IPS-15b (cell line): Measurements from ENCODE around the gene SLC2A3.
"Not testable (repeated sequence)": the region's sequence is repeated elsewhere in the genome, so short reads cannot be mapped to it uniquely, and the experiment has no call there.

Experiments used
- H3K27me3 ChIP-seq: one replicate; pipeline ENCODE4 v1.6.1; 2013; ENCODE audit warnings: low read length; ENCODE audit not compliant: control insufficient read depth, insufficient read depth
- H3K36me3 ChIP-seq: one replicate; pipeline ENCODE4 v1.6.1; 2013; ENCODE audit warnings: low read length; ENCODE audit not compliant: control insufficient read depth, insufficient read depth
- H3K4me1 ChIP-seq: one replicate; pipeline ENCODE4 v1.6.1; 2013; ENCODE audit warnings: mild to moderate bottlenecking, low read length; ENCODE audit not compliant: control insufficient read depth, insufficient read depth
- H3K4me3 ChIP-seq: one replicate; pipeline ENCODE4 v1.5.1; 2013; ENCODE audit warnings: low read depth, low read length
- H3K9ac ChIP-seq: one replicate; pipeline ENCODE4 v1.6.1; 2013; ENCODE audit warnings: low read depth, mild to moderate bottlenecking, low read length
- H3K9me3 ChIP-seq: one replicate; pipeline ENCODE4 v1.6.1; 2013; ENCODE audit warnings: mild to moderate bottlenecking, low read length; ENCODE audit not compliant: control insufficient read depth, insufficient read depth

SLC2A3 gene

DNA sequence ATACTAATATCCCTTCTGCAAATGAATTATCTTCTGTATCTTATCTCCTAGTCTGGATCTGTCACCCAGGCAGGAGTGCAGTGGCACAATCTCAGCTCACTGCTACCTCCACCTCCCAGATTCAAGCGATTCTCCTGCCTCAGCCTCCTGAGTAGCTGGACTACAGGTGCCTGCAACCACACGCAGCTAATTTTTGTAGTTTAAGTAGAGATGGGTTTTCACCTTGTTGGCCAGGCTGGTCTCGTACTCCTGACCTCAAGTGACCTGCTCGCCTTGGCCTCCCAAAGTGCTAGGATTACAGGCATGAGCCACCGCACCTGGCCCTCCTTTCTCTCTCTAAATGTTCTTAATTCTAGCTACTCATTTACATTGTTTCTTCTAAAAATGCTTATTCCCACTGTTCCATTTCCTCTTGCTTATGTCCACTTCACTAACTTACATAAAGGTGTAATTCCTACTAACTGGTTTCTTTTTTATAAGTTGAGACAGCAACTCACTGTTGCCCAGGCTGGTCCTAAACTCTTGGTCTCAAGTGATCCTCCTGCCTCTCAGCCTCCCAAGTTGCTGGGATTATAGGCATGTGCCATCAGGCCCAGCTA is 9.8 kb downstream of the SLC2A3 start:
- not testable (repeated sequence) for H3K27me3 ChIP-seq, H3K9me3 ChIP-seq, H3K9ac ChIP-seq, H3K4me1 ChIP-seq, H3K4me3 ChIP-seq
- H3K36me3 ChIP-seq, result peaks cover 69% of the 10 kb centered on the region

DNA sequence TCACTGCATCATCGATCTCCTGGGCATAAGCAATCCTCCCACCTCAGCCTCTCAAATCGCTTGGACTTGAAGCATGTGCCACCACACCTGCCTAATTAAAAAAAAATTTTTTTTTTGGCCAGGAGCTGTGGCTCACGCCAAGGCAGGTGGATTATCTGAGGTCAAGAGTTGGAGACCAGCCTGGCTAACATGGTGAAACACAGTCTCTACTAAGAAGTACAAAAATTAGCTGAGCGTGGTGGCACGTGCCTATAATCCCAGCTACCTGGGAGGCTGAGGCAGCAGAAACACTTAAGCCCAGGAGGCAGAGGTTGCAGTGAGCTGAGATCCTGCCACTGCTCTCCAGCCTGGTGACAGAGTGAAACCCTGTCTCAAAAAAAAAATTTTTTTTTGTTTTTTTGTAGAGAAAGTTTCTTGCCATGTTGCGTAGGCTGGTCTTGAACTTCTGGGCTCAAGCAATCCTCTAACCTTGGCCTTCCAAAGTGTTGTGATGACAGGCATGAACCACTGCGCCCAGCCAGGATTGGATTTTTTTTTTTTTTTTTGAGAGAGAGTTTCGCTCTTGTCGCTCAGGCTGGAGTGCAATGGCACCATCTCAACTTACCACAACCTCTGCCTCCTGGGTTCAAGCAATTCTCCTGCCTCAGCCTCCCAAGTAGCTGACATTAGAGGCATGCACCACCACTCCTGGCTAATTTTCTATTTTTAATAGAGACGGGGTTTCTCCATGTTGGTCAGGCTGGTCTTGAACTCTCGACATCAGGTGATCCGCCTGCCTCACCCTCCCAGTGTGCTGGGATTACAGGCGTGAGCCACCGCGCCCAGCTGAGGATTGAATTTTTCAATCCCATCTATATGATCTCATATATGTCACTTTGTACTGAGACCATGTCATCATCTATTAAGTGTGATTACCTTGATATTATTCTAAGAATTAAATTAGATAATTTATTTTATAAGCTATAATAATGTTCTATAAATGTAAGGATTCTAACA is 12.4 kb downstream of the SLC2A3 start:
- no peak overlapping the region for H3K4me3 ChIP-seq
- H3K9me3 ChIP-seq, result no peaks in the 10 kb centered on the region
- no peaks in the 10 kb centered on the region for H3K27me3 ChIP-seq
- H3K9ac ChIP-seq, result no peak overlapping the region
- peaks cover 2% of the 10 kb centered on the region for H3K4me1 ChIP-seq
- H3K36me3 ChIP-seq, result peaks cover 67% of the 10 kb centered on the region

DNA sequence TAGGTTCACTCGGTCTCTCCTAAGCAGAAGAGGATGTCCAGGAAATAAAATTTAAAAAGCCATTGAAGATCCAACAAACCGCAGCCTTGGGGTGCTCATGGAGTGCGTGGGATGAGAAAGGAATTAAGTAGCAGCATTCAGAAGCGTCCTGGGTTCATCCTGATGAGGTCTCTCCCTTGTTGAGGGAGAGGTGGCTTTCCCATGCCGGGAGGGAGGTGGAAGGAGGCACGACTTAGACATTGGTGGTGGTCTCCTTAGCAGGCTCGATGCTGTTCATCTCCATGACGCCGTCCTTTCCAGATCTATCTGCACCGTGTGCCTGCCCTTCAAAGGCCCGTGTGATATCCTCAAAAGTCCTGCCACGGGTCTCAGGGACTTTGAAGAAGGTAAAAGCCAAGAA is 14.8 kb downstream of the SLC2A3 start:
- H3K9ac ChIP-seq, H3K4me3 ChIP-seq, H3K27me3 ChIP-seq, H3K9me3 ChIP-seq, H3K4me1 ChIP-seq: not testable (repeated sequence)
- H3K36me3 ChIP-seq, result peaks cover 47% of the 10 kb centered on the region

DNA sequence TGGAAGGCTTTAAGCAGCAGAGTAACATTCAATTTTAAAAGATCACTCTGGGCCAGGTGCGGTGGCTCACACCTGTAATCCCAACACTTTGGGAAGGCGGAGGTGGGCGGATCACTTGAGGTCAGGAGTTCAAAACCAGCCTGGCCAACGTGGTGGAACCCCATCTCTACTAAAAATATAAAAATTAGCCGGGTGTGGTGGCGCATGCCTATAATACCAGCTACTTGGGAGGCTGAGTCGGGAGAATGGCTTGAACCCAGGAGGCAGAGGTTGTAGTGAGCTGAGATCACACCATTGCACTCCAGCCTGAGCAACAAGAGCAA is 17.8 kb downstream of the SLC2A3 start:
- H3K36me3 ChIP-seq, result peaks cover 29% of the 10 kb centered on the region
- H3K27me3 ChIP-seq, H3K4me3 ChIP-seq, H3K9me3 ChIP-seq, H3K9ac ChIP-seq, H3K4me1 ChIP-seq: not testable (repeated sequence)

DNA sequence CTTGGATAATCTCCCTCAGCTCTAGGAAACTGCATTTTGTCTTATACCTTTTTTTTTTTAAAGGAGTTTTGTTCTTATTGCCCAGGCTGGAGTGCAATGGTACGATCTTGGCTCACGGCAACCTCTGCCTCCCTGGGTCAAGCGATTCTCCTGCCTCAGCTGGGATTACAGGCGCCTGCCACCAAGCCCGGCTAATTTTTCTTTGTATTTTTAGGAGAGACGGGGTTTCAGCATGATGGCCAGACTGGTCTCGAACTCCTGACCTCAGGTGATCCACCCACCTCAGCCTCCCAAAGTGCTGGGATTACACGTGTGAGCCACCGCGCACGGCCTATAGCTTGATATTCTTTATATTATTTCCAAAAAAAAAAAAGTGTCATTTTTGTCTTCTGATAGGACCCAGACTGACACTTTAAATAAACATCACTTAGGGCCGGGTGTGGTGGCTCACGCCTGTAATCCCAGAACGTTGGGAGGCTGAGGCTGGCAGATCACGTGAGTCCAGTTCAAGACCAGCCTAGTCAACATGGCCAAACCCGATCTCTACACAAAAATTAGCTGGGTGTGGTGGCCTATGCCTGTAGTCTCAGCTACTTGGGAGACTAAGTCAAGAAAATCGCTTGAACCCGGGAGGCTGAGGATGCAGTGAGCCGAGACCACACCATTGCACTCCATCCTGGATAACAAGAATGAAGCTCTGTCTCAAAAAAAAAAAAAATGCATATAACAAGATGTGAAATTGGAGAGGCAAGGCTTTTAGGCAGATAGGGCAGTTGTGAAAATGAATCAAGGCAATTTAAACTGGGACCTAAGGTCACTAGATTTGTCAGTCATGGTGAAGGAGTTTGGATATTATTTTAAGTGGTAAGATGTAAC is 18.4 kb downstream of the SLC2A3 start:
- H3K9me3 ChIP-seq, result no peaks in the 10 kb centered on the region
- peaks cover 23% of the 10 kb centered on the region for H3K36me3 ChIP-seq
- no peak overlapping the region for H3K9ac ChIP-seq
- no peak overlapping the region for H3K4me3 ChIP-seq
- peaks cover 6% of the 10 kb centered on the region for H3K4me1 ChIP-seq
- no peaks in the 10 kb centered on the region for H3K27me3 ChIP-seq

DNA sequence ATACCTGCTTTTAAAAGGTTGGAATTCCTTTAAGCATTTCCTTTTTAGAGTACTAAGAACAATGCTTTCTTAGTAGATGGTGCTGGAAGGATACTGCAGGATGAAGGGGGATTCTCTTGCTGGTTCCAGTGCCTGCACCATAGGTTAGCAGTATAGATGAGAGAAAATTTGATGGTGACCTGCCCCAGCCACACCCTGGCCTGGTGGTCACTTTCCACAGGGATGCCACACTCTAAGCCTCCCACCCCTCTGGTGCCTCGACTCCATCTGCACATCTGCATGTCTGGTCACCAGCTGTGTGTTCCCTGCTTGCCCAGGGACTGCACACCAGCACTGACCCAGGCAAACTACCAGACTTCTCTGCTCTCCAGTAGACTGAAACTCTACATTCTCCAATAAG is 19.1 kb downstream of the SLC2A3 start:
- no peaks in the 10 kb centered on the region for H3K27me3 ChIP-seq
- H3K36me3 ChIP-seq, result peaks cover 16% of the 10 kb centered on the region
- no peak overlapping the region for H3K4me3 ChIP-seq
- H3K9me3 ChIP-seq, result no peaks in the 10 kb centered on the region
- peaks cover 6% of the 10 kb centered on the region for H3K4me1 ChIP-seq
- no peak overlapping the region for H3K9ac ChIP-seq

DNA sequence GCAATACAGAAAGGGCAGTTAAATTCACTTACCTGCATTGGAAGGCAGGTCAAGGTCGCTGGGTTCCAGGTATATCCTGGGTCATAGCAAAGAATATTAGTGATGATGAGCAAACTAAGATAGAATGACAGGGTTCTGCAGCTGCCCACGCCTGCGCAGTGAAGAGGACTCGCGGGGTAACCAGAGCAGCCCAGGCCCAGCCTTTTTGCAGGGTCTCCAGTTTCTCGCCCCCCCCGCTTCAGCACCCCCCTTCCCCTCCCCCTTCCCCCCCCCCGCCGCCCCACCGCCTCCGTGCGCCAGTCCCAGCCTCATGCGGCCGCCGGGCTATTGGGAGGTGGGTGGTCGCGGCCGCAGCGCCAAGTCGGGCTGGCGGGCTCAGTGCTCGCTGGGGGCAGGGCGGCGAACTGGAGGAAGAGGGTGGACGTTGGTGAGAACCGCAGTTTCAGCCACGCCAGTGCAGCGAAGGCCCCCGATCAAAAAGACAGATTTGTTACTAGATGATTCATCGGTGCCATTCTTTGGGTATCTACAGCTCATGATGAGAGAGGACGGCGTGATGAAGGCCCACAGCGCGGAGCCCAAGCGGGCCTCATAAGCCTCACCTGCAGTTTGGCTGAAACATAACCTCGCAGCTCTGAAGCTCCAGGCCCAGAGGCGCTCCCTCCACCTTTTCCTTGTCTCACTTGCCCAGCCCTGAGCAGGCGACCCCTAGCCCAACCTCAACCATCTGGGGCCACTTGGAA is 20.2 kb downstream of the SLC2A3 start:
- Histone ChIP-seq H3K9ac (no peak overlapping the region), H3K4me1 (peaks cover 6% of the 10 kb centered on the region), H3K9me3 (no peaks in the 10 kb centered on the region), H3K4me3 (no peak overlapping the region), H3K36me3 (peaks cover 7% of the 10 kb centered on the region), H3K27me3 (no peaks in the 10 kb centered on the region)

DNA sequence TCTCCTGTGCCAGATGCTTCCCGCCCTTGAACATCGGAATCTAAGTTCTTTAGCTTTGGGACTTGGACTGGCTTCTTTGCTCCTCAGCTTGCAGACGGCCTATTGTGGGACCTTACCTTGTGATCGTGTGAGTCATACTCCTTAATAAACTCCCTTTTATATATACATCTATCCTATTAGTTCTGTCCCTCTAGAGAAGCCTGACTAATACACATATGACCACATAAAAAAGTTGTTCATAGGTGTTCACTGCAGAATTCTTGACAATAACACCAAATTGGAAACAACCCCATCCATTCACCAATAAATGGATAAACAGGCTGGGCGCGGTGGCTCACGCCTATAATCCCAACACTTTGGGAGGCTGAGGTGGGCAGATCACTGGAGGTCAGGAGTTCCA is 25.9 kb downstream of the SLC2A3 start:
- not testable (repeated sequence) for H3K9me3 ChIP-seq, H3K36me3 ChIP-seq, H3K4me3 ChIP-seq, H3K9ac ChIP-seq, H3K27me3 ChIP-seq
- peaks cover 17% of the 10 kb centered on the region for H3K4me1 ChIP-seq

DNA sequence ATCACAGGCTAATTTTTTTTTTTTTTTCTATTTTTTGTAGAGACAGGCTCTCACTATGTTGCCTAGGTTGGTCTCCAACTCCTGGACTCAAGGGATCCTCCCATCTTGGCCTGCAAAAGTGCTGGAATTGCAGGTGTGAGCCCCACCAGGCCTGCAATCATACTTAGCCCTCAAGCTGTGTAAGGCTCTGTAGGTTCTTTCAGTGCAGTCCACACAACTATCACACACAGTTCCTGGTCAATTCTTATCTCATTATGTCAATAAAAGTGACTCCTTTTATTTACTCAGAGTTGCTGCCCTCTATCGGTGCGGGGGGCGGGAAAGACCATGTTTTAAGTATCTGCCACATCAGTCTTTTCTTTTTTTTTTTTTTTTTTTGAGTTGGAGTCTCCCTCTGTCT is 29.0 kb downstream of the SLC2A3 start:
- no peak overlapping the region for H3K4me3 ChIP-seq
- H3K4me1 ChIP-seq, result peaks cover 20% of the 10 kb centered on the region
- no peaks in the 10 kb centered on the region for H3K36me3 ChIP-seq
- H3K9ac ChIP-seq, result peak overlapping the region; percentile 3
- no peaks in the 10 kb centered on the region for H3K27me3 ChIP-seq
- no peaks in the 10 kb centered on the region for H3K9me3 ChIP-seq

DNA sequence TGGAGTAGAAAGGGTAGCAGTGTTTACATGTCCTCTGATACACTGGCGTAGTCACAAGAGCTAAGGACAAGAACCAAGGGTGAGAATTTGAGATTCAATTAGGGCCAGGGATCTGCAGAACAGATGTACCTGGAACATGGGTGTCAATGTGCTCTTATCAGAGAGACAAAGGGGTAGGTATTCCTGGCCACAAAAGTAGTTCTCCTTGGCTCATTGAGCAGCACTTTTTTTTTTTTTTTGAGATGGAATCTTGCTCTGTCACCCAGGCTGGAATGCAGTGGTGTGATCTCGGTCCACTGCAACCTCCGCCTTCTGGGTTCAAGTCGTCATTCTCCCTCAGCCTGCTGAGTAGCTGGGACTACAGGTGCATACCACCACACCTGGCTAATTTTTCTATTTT is 29.7 kb downstream of the SLC2A3 start:
- H3K9me3 ChIP-seq, H3K36me3 ChIP-seq, H3K4me3 ChIP-seq, H3K27me3 ChIP-seq: not testable (repeated sequence)
- peaks cover 20% of the 10 kb centered on the region for H3K4me1 ChIP-seq
- H3K9ac ChIP-seq, result peak overlapping the region; percentile 26

DNA sequence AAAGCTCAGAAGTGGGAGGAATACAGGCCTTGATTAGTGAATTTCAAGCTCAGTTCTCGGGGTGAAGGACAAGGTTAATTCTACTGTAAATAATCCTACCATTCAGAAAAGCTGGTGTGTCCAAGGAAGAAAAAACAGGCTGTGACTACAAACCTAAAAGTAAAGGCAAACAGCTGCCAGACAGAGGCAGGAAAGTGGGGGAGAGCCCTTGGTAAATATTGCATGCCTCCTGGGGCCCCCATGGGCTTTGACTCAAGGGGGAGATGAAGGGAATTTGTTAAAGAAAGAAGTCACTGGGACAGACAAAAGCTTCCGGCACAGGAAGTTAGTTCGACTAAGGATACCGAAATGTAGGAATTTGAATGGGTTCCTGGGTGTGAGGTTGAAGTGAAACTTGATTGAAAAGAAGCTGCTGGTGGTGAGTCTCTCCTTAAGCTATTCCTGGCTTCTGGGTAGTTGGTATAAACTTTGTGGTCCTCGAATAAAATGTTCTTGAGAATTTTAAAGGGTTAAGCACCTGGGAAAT is 30.3 kb downstream of the SLC2A3 start:
- peak overlapping the region; percentile 26 for H3K9ac ChIP-seq

More for the DNA sequence above, 30.3 kb downstream of the SLC2A3 start:
- not testable (repeated sequence) for H3K4me3 ChIP-seq, H3K36me3 ChIP-seq, H3K27me3 ChIP-seq, H3K9me3 ChIP-seq
- H3K4me1 ChIP-seq, result peaks cover 20% of the 10 kb centered on the region
